Anterior cingulate cortex (tissue), 58 donors: ENCODE measurements around the gene FAM81A.

ENCODE experiments used
- DNase-seq, 58 donors: peaks; one replicate each; lab custom pipeline; 2025; lab: John Stamatoyannopoulos, UW

Gene FAM81A

DNA sequence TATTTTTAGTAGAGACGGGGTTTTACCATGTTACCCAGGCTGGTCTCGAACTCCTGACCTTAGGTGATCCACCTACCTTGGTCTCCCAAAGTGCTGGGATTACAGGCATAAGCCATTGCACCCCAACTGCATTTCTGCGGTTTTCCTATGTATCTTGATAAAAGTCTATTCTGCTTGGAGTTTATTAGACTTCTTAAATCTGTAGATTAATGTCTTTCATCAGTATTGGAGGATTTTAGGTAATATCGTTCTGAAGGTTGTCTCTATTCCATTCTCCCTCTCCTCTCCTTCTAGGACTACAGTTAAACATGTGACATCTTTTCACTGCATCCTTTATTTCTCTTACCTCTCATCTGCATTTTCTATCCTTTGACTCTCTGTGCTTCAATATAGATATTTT is 127.3 kb downstream of the FAM81A start:
- DNase-seq = no peak

DNA sequence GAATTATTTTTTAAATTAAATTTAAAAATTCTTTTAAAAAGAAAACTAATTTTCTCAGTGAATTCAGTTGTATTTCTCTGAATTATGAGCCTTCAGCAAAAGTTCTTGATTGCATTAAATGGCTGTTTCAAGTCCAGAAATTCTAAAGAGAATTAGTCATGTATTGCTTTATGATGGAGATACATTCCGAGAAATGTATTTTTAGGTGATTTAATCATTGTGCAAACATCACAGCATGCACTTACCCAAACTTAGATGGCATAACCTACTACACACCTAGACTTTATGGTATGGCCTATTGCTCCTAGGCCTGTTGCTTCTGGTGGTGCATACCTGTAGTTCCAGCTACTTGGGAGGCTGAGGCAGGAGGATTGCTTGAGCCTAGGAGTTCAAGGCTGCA is 129.3 kb downstream of the FAM81A start:
- no peak for DNase-seq

DNA sequence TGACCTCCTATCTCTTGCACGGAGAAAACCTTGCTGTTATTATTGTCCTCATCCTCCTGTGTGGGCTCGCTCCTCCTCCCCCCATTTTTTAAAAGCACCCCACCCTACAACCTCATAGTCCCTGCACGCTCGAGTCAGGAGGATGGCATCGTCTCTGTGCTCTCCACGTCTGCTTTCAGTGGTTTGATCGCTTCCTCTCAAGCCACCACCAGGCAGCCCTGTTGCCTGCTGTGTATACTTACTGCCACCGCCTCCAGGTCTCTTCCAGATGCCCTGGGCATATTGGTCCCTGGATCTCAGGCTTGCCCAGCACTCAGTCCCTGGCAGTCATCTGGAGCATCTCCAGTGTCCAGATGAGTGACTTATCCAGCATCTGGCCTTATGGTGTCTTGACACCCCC is 131.5 kb downstream of the FAM81A start:
- DNase-seq = no peak

- no peak for DNase-seq
Measured at GRCh38 chr15:59570315-59570714, 132.3 kb downstream of the FAM81A start.

- no peak for DNase-seq
Measured at GRCh38 chr15:59571606-59572005, 133.6 kb downstream of the FAM81A start.
